CD4-positive, alpha-beta T cell treated with Interleukin-17A for 4 hours (primary cell): ENCODE results near the gene HES3.

Experiments
- DNase-seq: peaks from one replicate; pipeline ENCODE4 v3.0.0-alpha.2; 2020; ENCODE audit warnings: mixed read lengths

The HES3 gene, protein sequence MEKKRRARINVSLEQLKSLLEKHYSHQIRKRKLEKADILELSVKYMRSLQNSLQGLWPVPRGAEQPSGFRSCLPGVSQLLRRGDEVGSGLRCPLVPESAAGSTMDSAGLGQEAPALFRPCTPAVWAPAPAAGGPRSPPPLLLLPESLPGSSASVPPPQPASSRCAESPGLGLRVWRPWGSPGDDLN

GRCh38 chr1:6243993-6244392 is at the start of gene HES3:
HES3 (plus strand) TSS chr1:6244179; CDS start chr1:6244366, 187 bp downstream.
- no peak for DNase-seq

- no peak for DNase-seq
Measured at GRCh38 chr1:6197746-6198427, 46.1 kb upstream of the HES3 start.

DNA sequence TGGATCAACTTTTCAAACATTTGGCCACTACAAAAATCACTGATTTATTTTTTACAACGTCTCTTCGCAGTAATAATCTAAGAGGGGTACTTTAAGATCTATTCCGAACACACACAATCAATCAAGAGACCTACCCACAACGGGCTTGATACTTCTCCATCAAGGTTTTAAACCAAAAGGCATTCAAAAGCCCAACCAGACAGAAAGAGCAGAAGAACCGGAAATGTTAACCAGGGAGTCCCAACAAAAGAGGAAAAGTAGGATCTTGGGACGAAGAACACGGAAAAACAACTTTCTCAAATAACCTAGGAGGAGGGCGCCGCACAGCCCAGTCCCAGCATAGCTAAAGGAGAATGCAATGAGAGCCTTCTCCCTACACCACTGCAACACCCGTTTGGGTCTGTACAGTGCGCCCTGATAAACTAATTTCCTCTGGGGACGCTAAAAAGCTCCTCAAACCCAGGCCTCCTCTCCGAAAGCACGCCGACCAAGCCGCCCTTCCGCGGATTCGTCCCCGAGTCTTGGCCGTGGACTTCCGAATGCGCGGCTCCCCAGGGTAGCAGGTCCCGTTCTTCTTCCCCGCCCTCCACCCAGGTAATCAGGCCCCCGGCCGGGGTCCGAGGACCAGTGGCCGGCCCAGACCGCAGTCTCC is 45.2 kb upstream of the HES3 start:
- peak; percentile 29 for DNase-seq

- DNase-seq: peak; percentile 98
Measured at GRCh38 chr1:6199298-6200187, 44.4 kb upstream of the HES3 start, which contains the start of gene RPL22. RPL22 (minus strand) TSS chr1:6199595; CDS start chr1:6199573, 22 bp downstream.

- DNase-seq: no peak
Measured at GRCh38 chr1:6200188-6200809, 43.7 kb upstream of the HES3 start.

DNA sequence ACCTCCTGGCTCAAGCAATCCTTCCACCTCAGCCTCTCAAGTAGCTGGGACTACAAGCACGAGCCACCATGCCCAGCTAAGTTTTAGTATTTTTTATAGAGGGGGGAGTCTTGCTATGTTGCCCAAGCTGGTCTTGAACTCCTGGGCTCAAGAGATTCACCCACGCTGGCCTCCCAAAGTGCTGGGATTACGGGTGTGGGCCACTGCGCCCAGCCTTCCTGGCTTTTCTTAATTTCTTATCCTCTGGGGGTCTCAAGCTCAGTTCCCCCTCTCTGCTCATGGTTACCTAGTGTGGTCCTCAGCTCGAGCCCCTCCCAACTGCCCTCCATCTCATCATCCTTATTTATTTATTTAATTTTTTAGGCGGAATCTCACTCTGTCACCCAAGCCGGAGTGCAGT is 41.7 kb upstream of the HES3 start:
- no peak for DNase-seq

- peak; percentile 61 for DNase-seq
Measured at GRCh38 chr1:6205849-6206519, 38.0 kb upstream of the HES3 start, which contains the start of gene RNF207. RNF207 (plus strand) TSS chr1:6206119; CDS start chr1:6206536, 417 bp downstream.

GRCh38 chr1:6206520-6206855 is 37.5 kb upstream of the HES3 start:
- DNase-seq: no peak

DNA sequence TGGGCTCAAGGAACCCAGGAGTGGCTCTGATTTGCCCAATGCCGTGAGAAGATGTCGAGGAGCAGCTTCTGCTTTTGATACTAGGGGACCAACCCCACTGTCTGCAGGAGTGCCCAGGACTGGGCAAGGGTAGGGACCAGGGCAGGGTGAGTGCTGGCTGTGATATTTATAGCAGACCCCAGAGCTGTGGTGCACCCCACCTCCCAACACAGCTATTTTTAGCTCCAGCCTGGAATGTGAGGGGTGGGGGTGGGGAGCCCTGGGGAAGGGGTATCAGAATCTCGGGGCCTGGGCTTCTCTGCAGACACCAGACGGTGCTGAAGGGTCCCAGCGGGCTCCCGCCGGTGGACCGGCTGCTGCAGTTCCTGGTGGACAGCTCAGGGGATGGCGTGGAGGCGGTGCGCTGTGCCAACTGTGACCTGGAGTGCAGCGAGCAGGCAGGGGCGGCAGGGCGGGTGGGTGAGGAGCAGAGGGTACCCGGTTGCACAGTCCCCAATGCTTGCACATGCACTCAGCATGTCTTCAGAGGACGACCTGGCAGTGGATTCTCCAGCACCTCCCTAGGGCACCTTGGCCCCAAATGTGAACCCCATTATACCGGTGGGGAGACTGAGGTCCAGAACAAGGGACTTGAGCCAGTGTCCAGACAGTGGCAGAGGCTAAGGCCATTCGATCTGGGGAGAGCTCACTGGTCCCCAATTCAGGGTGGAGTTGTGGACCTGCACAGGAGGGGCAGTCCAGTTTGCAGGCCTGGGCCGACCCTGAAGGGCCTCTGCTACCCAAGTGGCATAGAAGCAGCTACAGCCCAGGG is 36.7 kb upstream of the HES3 start:
- DNase-seq: no peak

GRCh38 chr1:6207921-6208320 is 36.1 kb upstream of the HES3 start:
- DNase-seq: no peak

DNA sequence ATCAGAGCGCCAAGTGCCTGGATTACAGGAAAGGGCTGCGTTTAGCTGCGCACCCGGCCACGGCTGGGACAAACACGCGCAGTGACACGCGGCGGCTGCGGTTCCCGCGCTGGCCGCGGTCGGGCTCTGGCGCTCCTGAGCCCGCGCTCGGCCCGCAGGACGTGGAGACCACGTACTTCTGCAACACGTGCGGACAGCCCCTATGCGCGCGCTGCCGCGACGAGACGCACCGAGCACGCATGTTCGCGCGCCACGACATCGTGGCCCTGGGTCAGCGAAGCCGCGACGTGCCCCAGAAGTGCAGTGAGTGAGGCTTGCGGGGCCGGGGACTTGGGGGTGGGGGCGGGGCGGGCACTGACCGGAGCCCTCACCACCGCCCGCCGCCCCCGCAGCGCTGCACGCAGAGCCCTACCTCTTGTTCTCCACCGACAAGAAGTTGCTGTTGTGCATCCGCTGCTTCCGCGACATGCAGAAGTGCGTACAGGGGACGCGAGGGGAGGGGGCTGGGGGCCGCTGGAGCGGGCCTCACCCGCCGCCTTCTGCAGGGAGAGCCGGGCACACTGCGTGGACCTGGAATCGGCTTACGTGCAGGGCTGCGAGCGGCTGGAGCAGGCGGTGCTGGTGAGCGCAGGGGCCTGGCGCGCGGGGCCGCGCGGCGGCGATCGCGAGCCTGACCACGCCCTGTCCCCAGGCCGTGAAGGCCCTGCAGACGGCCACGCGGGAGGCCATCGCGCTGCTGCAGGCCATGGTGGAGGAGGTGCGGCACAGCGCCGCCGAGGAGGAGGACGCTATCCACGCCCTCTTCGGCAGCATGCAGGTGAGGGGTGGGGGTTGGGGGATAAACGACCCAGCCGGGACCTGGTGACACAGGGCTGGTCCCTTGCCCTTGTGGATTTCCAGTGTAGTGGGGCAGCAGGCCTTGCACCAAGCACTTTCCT is 35.0 kb upstream of the HES3 start:
- DNase-seq: peak; percentile 35

GRCh38 chr1:6209661-6210580 is 34.1 kb upstream of the HES3 start:
- peak; percentile 7 for DNase-seq

DNA sequence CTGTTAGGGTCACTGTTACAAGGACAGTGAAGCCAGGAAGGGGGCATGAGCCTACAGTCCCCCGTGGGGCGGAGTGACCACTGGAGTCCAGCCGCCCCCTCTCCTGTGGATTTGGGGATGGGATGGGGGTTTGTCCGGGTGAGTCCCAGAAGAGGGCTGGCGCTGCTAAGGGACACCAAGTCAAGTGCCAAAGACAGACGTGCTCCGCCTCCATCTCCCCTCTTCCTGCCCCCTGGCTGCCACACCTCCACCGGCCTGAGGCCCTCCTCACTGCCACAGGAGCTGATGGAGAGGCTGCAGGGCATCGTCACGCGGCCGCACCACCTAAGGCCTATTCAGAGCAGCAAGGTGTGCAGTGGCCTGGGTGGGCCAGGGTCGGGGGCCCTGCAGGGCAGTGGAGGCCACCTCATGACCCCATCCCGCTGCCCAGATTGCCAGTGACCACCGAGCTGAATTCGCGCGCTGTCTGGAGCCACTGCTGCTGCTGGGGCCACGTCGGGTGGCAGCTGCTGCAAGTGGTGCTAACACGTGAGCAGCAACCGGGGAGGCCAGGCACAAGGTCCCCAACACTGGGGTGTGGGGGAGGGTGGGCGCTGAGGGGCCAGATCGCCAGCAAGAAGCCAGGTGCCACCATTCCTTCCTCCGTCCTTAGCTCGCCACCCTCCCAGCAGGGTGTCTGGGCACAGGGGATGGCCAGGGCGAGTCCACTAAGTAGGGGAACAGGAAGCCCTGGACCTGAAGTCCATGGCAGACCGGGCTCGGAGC is 33.2 kb upstream of the HES3 start:
- no peak for DNase-seq

GRCh38 chr1:6211731-6212130 is 32.2 kb upstream of the HES3 start:
- no peak for DNase-seq

- DNase-seq: no peak
Measured at GRCh38 chr1:6212193-6212959, 31.6 kb upstream of the HES3 start.

- DNase-seq: no peak
Measured at GRCh38 chr1:6218375-6219164, 25.4 kb upstream of the HES3 start.
